GM21528 (cell line): ENCODE results near the gene ACTN4.

Source experiments
- ATAC-seq: cut with Tn5 transposase; IDR thresholded peaks from one replicate; pipeline ENCODE4 v1.9.1; 2021; ENCODE audit warnings: mild to moderate bottlenecking, moderate library complexity; ENCODE audit not compliant: unreplicated experiment, low FRiP score

ACTN4 gene

GRCh38 chr19:38707512-38708114 is 60.2 kb downstream of the ACTN4 start:
- no peak for ATAC-seq

- ATAC-seq: no peak
Observed at GRCh38 chr19:38708413-38709024, 61.1 kb downstream of the ACTN4 start.

GRCh38 chr19:38709119-38709518 is 61.7 kb downstream of the ACTN4 start:
- no peak for ATAC-seq

- no peak for ATAC-seq
Observed at GRCh38 chr19:38709671-38710415, 62.4 kb downstream of the ACTN4 start.

GRCh38 chr19:38710416-38710702 is 62.9 kb downstream of the ACTN4 start:
- no peak for ATAC-seq

- ATAC-seq: no peak
Observed at GRCh38 chr19:38710928-38711725, 63.7 kb downstream of the ACTN4 start.

GRCh38 chr19:38711726-38712153 is 64.3 kb downstream of the ACTN4 start:
- no peak for ATAC-seq

GRCh38 chr19:38712161-38712748 is 64.8 kb downstream of the ACTN4 start:
- ATAC-seq: no peak

GRCh38 chr19:38713227-38713649 is 65.8 kb downstream of the ACTN4 start:
- no peak for ATAC-seq

- no peak for ATAC-seq
Observed at GRCh38 chr19:38713865-38714264, 66.4 kb downstream of the ACTN4 start.

- ATAC-seq: no peak
Observed at GRCh38 chr19:38714354-38714778, 66.9 kb downstream of the ACTN4 start.

GRCh38 chr19:38715555-38715954 is 68.1 kb downstream of the ACTN4 start:
- no peak for ATAC-seq

GRCh38 chr19:38717051-38717450 is 69.6 kb downstream of the ACTN4 start:
- ATAC-seq: no peak

GRCh38 chr19:38717855-38718254 is 70.4 kb downstream of the ACTN4 start:
- no peak for ATAC-seq

- ATAC-seq: no peak
Observed at GRCh38 chr19:38718747-38719543, 71.5 kb downstream of the ACTN4 start.

- ATAC-seq: no peak
Observed at GRCh38 chr19:38719761-38720558, 72.5 kb downstream of the ACTN4 start.

GRCh38 chr19:38720559-38721236 is 73.2 kb downstream of the ACTN4 start:
- ATAC-seq: no peak

- ATAC-seq: no peak
Observed at GRCh38 chr19:38721496-38721895, 74.0 kb downstream of the ACTN4 start.
